NB4 (cell line): ENCODE results near the gene ZNF273.

ENCODE experiments used
- DNase-seq: peaks from one replicate; pipeline ENCODE4 v3.0.0; 2010; ENCODE audit warnings: low read depth
- H3K4me3 ChIP-seq: one replicate; pipeline ENCODE4 v1.5.1; 2011; ENCODE audit warnings: mild to moderate bottlenecking, low read depth, low read length, moderate library complexity
- MYC ChIP-seq: IDR thresholded peaks from 2 replicates; pipeline ENCODE4 v1.6.1; 2011; ENCODE audit warnings: low read depth, low read length
- POLR2A ChIP-seq: IDR thresholded peaks from 2 replicates; pipeline ENCODE4 v1.6.1; 2011; ENCODE audit warnings: mild to moderate bottlenecking; ENCODE audit not compliant: insufficient read length; ENCODE audit errors: extremely low read depth
- TF ChIP-seq, protein P1 (sequence below): IDR thresholded peaks from one replicate; pipeline ENCODE4 v1.5.1; 2012; ENCODE audit warnings: low read depth, low read length
- TF ChIP-seq, protein P2 (sequence below): IDR thresholded peaks from 2 replicates; pipeline ENCODE4 v1.6.1; 2011; ENCODE audit warnings: low read depth, low read length

ZNF273 gene

DNA sequence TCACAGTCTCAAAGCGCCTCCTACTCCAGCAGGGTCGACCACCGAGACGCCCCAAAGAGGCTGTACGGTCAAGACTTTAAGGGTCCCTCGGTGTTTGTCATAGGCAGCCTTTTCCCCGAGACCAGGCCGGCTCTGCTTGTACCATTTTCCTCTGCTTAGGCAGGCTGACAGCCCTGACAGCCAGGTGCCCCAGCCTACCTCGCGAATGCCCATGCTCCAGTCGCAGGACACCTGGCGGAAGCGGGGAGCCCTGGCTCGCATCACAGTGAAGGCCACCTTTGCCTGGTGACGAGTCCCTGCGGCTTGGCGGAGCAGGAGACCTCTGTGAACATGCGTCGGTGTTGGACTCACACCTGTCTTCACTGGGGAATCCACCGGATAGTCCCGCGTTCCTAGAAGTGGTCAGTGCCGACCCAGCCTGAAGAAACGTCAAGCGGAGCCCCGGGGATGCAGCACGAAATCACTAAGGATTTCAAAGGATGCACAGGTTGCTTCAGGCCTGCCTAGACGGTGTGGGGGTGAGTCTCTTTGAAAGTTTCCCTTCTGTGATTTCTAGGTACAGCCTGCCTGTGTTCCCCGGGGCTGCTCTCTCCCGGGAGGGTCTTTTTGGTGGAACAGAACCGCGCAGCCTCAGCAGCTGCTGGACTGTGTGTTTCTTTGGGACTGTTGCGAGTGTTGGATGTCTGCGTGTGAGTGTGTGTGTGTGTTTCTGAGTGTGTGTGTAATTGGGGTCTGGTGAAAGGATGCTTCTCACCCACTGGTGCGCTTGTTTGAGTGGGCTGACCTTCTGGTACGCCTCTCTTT is 30.5 kb upstream of the ZNF273 start:
- DNase-seq, result no peak
- H3K4me3 ChIP-seq, result no peak overlapping the region
- TF ChIP-seq MYC, result no peak
- TF ChIP-seq, protein P1, sequence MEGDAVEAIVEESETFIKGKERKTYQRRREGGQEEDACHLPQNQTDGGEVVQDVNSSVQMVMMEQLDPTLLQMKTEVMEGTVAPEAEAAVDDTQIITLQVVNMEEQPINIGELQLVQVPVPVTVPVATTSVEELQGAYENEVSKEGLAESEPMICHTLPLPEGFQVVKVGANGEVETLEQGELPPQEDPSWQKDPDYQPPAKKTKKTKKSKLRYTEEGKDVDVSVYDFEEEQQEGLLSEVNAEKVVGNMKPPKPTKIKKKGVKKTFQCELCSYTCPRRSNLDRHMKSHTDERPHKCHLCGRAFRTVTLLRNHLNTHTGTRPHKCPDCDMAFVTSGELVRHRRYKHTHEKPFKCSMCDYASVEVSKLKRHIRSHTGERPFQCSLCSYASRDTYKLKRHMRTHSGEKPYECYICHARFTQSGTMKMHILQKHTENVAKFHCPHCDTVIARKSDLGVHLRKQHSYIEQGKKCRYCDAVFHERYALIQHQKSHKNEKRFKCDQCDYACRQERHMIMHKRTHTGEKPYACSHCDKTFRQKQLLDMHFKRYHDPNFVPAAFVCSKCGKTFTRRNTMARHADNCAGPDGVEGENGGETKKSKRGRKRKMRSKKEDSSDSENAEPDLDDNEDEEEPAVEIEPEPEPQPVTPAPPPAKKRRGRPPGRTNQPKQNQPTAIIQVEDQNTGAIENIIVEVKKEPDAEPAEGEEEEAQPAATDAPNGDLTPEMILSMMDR, result no peak
- TF ChIP-seq POLR2A, result no peak
- TF ChIP-seq, protein P2, sequence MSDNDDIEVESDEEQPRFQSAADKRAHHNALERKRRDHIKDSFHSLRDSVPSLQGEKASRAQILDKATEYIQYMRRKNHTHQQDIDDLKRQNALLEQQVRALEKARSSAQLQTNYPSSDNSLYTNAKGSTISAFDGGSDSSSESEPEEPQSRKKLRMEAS, result no peak

DNA sequence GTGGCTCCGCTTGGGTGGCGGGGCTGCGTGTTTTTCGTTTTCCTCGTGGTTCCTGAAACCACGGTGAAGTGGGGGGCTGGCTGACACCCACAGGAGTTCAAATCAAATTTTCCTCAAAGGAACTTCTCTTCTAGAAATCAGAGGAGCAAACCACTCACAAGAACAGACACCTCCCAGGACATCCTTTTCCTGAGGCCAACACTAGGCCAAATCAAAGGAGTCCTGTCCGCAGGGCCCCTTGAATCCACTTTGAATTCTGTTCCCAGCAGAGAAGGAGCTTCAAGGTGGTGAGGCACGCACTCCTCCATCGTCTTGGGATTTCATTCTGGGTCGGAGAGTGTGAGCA is 29.9 kb upstream of the ZNF273 start:
- DNase-seq, result no peak
- TF ChIP-seq MYC, result no peak
- TF ChIP-seq, protein P2, result no peak
- TF ChIP-seq POLR2A, result no peak
- TF ChIP-seq, protein P1, result no peak
- H3K4me3 ChIP-seq, result no peak overlapping the region

DNA sequence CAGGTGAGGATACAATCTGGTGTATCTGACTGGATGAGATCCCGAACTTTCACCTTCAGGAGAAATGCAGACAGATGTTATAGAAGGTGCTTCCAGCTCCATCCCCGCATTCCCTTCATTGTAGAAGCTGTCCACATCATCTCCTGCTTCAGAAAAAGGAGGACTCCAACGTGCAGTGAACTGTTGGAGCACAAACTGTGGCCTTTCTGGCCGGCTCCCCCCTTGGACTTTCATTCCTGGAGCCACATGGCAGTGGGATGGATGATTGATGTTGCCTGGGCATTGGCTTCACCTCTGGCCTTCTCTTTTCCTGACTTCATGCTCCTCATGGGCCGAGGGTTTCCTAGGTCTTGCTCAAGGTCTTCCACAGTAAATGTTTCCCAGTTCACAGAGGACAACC is 29.6 kb upstream of the ZNF273 start:
- no peak overlapping the region for H3K4me3 ChIP-seq
- TF ChIP-seq MYC, result no peak
- TF ChIP-seq, protein P2, result no peak
- TF ChIP-seq POLR2A, result no peak
- TF ChIP-seq, protein P1, result no peak
- DNase-seq, result no peak

DNA sequence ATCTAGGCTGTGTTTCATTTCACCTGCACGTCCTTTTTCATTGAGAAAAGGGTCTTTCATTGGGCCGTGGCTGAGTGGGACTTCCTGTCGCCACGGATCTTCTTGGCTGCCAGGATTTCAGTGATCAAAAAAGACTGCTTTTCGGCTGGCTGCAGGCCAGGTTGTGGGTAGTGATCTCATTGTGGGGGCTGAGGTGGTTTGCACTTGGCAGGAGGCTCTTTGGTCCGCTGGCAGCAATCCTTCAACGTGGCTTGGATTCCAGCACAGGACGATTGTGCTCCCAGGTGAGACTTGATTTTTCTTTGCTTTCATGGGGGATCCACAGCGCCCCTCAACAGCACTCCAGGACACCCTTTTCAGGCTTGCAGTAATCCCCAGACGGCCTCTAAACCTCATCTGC is 29.0 kb upstream of the ZNF273 start:
- TF ChIP-seq MYC, result no peak
- TF ChIP-seq POLR2A, result no peak
- TF ChIP-seq, protein P2, result no peak
- TF ChIP-seq, protein P1, result no peak
- no peak overlapping the region for H3K4me3 ChIP-seq
- DNase-seq, result no peak

DNA sequence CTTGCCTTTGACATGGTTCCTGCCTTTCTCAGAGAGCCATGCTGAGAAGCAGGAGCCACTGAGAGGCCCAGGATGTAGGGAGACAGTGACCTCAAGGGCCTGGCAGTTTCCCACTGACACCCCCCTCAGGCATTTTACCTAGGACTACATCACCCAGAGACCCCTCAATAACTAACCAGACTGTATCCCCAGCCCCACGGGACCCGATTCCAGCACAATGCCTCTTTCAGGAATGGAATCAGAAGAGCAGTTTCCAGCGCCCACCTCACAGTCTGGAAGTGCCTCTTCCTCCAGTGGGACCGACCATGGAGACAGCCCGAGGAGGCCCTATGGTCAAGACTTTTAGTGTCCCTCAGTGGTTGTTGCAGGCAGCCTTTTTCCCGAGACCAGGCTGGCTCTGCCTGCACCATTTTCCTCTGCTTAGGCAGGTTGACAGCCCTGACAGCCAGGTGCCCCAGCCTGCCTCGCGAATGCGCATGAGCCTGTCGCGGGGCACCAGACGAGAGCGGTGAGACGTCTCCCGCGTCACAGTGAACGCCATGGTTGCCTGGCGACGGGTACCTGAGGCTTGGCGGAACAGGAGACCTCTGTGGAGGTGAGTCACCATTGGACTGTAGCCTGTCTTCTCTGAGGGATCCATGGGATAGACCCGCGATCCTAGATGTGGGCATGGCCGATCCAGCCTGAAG is 28.4 kb upstream of the ZNF273 start:
- TF ChIP-seq, protein P2, result no peak
- TF ChIP-seq, protein P1, result no peak
- no peak for TF ChIP-seq POLR2A
- TF ChIP-seq MYC, result no peak
- no peak for DNase-seq
- H3K4me3 ChIP-seq, result no peak overlapping the region
